B cell (primary cell): ENCODE data around the gene EMC6. TPM values are rescaled to one million over a fixed set of nuclear protein-coding genes. Genes with fewer than 3 reads are reported as not detected.

Source experiments
- ATAC-seq: fragments of 200-7000 bp; cut with Tn5 transposase; one replicate; pipeline ENCODE4 v1.10.0; 2021; ENCODE audit warnings: low read depth, mild to moderate bottlenecking, moderate number of reproducible peaks, moderate library complexity
- CTCF ChIA-PET: fragments of 350-600 bp; sonication (Branson Sonifier 250); formaldehyde crosslinking; loops from one replicate; lab custom pipeline; 2021; ENCODE audit warnings: antibody characterized with exemption, inconsistent platforms; lab: Charles Lee
- POLR2A ChIA-PET: fragments of 350-600 bp; sonication (Branson Sonifier 250); formaldehyde crosslinking; loops from one replicate; lab custom pipeline; 2021; ENCODE audit warnings: antibody characterized with exemption; lab: Charles Lee
- DNase-seq: peaks from one replicate; pipeline ENCODE4 v3.0.0; 2013
- H2AFZ ChIP-seq: 2 replicates; pipeline ENCODE4 v1.6.1; 2012; ENCODE audit warnings: mild to moderate bottlenecking, low read depth, low read length; ENCODE audit not compliant: insufficient read depth, poor library complexity, severe bottlenecking
- H3K27ac ChIP-seq, 2 donors: 1 replicate in 1 of 2; 2 replicates in 1 of 2; pipeline ENCODE4 v1.5.1; 2012 to 2013; ENCODE audit warnings: low read length in 2 of 2, mild to moderate bottlenecking in 2 of 2, moderate library complexity in 1 of 2
- H3K27me3 ChIP-seq, 4 experiments: fragments of 200-600 bp in 1 of 4; sonication (generic) in 1 of 4; replicated peaks in 1 of 4; 1 replicate in 2 of 4; 2 replicates in 2 of 4; pipeline versions ENCODE4 v1.6.1 to v1.7.0; 2013 to 2016; ENCODE audit warnings: low read length in 3 of 4, mild to moderate bottlenecking in 2 of 4, mixed read lengths in 1 of 4, moderate library complexity in 1 of 4; ENCODE audit not compliant: insufficient read depth in 4 of 4, control insufficient read depth in 3 of 4; ENCODE audit errors: control extremely low read depth in 1 of 4
- H3K36me3 ChIP-seq, 2 experiments: replicated peaks in 1 of 2; 1 replicate in 1 of 2; 2 replicates in 1 of 2; pipeline versions ENCODE4 v1.6.1 to v1.7.1; 2013; ENCODE audit warnings: low read length in 1 of 2; ENCODE audit not compliant: insufficient read depth in 2 of 2, control insufficient read depth in 1 of 2; ENCODE audit errors: control extremely low read depth in 1 of 2, extremely low read depth in 1 of 2
- H3K4me1 ChIP-seq, 2 donors: fragments of 200-600 bp in 1 of 2; sonication (generic) in 1 of 2; 1 replicate in 1 of 2; 2 replicates in 1 of 2; pipeline versions ENCODE4 v1.5.1 to v1.6.1; 2013 to 2017; ENCODE audit warnings: low read length in 2 of 2; ENCODE audit not compliant: control insufficient read depth in 2 of 2, insufficient read depth in 2 of 2
- H3K4me2 ChIP-seq: replicated peaks from 2 replicates; pipeline ENCODE3; 2012; ENCODE audit warnings: mild to moderate bottlenecking, low read depth, low read length; ENCODE audit not compliant: poor library complexity, severe bottlenecking
- H3K4me3 ChIP-seq, 5 experiments: fragments of 200-600 bp in 1 of 5; sonication (generic) in 1 of 5; 1 replicate in 3 of 5; 2 replicates in 2 of 5; pipeline versions ENCODE4 v1.5.1 to v1.7.0; 2011 to 2016; ENCODE audit warnings: low read length in 4 of 5, mild to moderate bottlenecking in 4 of 5, low read depth in 2 of 5, control low read depth in 1 of 5, moderate library complexity in 1 of 5; ENCODE audit not compliant: insufficient read depth in 1 of 5; ENCODE audit errors: control extremely low read depth in 1 of 5, extremely low read depth in 1 of 5
- H3K79me2 ChIP-seq: fragments of 200-600 bp; sonication (generic); one replicate; pipeline ENCODE4 v1.6.0; 2016; ENCODE audit warnings: low read length; ENCODE audit not compliant: control insufficient read depth, insufficient read depth
- H3K9ac ChIP-seq: fragments of 200-600 bp; sonication (generic); 2 replicates; pipeline ENCODE4 v1.6.1; 2017; ENCODE audit warnings: mild to moderate bottlenecking, low read length, moderate library complexity
- H3K9me3 ChIP-seq, 3 donors: one replicate each; pipeline versions ENCODE4 v1.6.1 to v1.7.1; 2013; ENCODE audit warnings: low read length in 2 of 3; ENCODE audit not compliant: control insufficient read depth in 2 of 3, insufficient read depth in 1 of 3; ENCODE audit errors: control extremely low read depth in 1 of 3
- H4K20me1 ChIP-seq: 2 replicates; pipeline ENCODE4 v1.6.0; 2012; ENCODE audit warnings: mild to moderate bottlenecking, low read length; ENCODE audit not compliant: insufficient read depth, control insufficient read depth, poor library complexity, severe bottlenecking
- H3K27ac Mint-ChIP-seq: one replicate; pipeline ENCODE4 v1.8.0; 2021; ENCODE audit warnings: mixed read lengths
- H3K27me3 Mint-ChIP-seq: one replicate; pipeline ENCODE4 v1.8.0; 2021; ENCODE audit warnings: mixed read lengths
- H3K4me1 Mint-ChIP-seq: one replicate; pipeline ENCODE4 v1.8.0; 2021; ENCODE audit warnings: mixed read lengths
- H3K4me3 Mint-ChIP-seq: one replicate; pipeline ENCODE4 v1.8.0; 2021; ENCODE audit warnings: mixed read lengths
- H3K9me3 Mint-ChIP-seq: one replicate; pipeline ENCODE4 v1.8.0; 2022; ENCODE audit warnings: mixed read lengths; ENCODE audit not compliant: insufficient read depth
- CTCF ChIP-seq: fragments of 200-600 bp; IDR thresholded peaks from one replicate; pipeline ENCODE4 v1.8.0; 2022; ENCODE audit warnings: antibody characterized with exemption, mild to moderate bottlenecking
- EZH2 ChIP-seq: IDR thresholded peaks from 2 replicates; pipeline ENCODE4 v1.6.1; 2012; ENCODE audit warnings: borderline replicate concordance, low read depth, mild to moderate bottlenecking, moderate library complexity, low read length; ENCODE audit not compliant: insufficient read depth, poor library complexity, severe bottlenecking
- WGBS: methylation state at CpG from one replicate; pipeline ENCODE4 v1.1.5; 2013; ENCODE audit warnings: missing lambda C conversion rate; ENCODE audit not compliant: insufficient coverage; 5-methylcytosine and 5-hydroxymethylcytosine counted together
- intact Hi-C: fragments of 100-400 bp; cut with micrococcal nuclease; formaldehyde crosslinking; loops from one replicate; pipeline ENCODE4 v1.10.0; 2022
- polyA plus RNA-seq: library from polyadenylated mRNA; depleted of rRNA; stranded (reverse); fragments of >200 nt; gene quantifications from 2 replicates; pipeline ENCODE4 v1.2.3, GENCODE V29; 2012
- total RNA-seq, 2 donors: library from RNA; stranded (reverse); fragments of 120-200 nt in 1 of 2; gene quantifications; 1 replicate in 1 of 2; 2 replicates in 1 of 2; pipeline versions ENCODE4 v1.2.3 to v1.2.4, GENCODE V29; 2013 to 2022

The EMC6 gene
- total and polyA plus RNA-seq, 2 donors (not counting 1 experiment from before 2014, with no cell fraction given): 21.1 to 23.4 TPM

DNA sequence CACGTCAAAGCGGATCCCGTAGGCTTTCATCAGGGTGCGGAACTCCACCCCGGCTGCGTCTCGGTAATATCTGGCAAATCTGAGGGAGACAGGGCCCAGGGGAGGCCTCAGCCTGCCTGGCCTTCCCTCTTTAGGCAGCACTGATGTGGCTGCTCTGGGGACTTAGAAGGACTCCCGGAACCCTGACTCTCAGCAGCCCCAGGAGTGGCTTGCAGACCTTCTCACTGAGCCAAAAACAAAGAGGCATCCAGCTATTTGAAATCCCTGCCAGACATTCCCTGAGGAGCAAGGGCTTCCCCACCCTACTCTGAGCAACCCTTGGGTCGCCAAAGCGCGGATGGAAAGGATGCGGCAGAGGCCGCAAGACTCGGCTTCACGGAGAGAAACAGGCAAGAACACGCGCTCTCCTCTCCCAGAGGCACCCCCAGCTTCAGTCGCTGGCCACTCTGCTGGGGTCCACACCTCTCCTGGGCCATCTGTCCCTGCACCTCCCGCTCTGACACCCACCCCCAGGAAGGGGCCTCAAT is 19.5 kb downstream of the EMC6 start:
- ATAC-seq (peak; percentile 18), DNase-seq (peak; percentile 77)
- CTCF ChIA-PET: interaction anchor here (1.3 to 5.0 kb wide), 2 partner anchors 45 to 49 kb away, joined by 5 to 27 read pairs; no protein-coding TSS in a partner anchor
- peak overlapping the region; percentile 41 to 58 for H3K27ac ChIP-seq
- H4K20me1 ChIP-seq: peaks cover 65% of the 10 kb centered on the region
- POLR2A ChIA-PET: interaction anchor here (0.5 to 1.3 kb wide), 4 partner anchors 25 to 71 kb away, joined by 3 to 8 read pairs (median 4); no protein-coding TSS in a partner anchor
- H3K4me1 ChIP-seq: peaks cover 66 to 74% of the 10 kb centered on the region in 2 donors
- peaks cover 0 to 63% of the 10 kb centered on the region in 2 experiments for H3K36me3 ChIP-seq
- Mint-ChIP-seq H3K4me3 (peak overlapping the region; percentile 83), H3K9me3 (no peaks in the 10 kb centered on the region), H3K4me1 (peaks cover 67% of the 10 kb centered on the region), H3K27ac (peak overlapping the region; percentile 96), H3K27me3 (no peaks in the 10 kb centered on the region)
- intact Hi-C loops: no loop called here
- no peaks in the 10 kb centered on the region for H3K27me3 ChIP-seq
- H3K9ac ChIP-seq: peak overlapping the region; percentile 31
- peaks cover 0 to 7% (median 0%) of the 10 kb centered on the region in 3 donors for H3K9me3 ChIP-seq
- TF ChIP-seq CTCF (no peak), EZH2 (no peak)
- H3K4me3 ChIP-seq: peak overlapping the region in 3 of 5 experiments; percentile 24 to 37 (median 33)
- H2AFZ ChIP-seq: no peak overlapping the region
- peak overlapping the region; percentile 80 for H3K4me2 ChIP-seq
- 64% methylated on average over 18 of the region's 19 CpGs for WGBS
- H3K79me2 ChIP-seq: peaks cover 52% of the 10 kb centered on the region

DNA sequence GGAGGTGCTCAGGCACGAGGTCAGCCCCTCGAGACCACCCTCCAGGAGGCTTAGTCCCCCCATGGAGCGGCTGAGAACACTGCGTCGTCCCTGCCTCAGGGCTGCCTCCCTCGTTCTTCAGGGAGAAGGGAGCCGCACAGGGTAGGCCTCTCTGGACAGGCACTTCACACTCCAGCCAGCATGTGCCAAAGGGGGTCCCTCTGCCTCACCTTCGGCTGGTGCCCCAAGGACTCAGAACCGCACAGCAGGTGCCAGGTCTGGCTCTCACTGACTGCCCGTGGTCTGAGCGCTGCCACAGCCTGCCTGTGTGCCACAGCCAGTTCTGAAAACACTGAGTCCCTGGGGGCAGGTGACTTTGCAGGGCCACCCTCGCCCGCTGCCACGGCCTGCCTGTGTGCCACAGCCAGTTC is 20.2 kb downstream of the EMC6 start:
- peak overlapping the region; percentile 49 to 58 for H3K27ac ChIP-seq
- H3K4me2 ChIP-seq: peak overlapping the region; percentile 80
- Mint-ChIP-seq H3K4me3 (peak overlapping the region; percentile 83), H3K27ac (peak overlapping the region; percentile 96), H3K4me1 (peaks cover 66% of the 10 kb centered on the region), H3K27me3 (no peaks in the 10 kb centered on the region), H3K9me3 (no peaks in the 10 kb centered on the region)
- TF ChIP-seq EZH2 (no peak), CTCF (no peak)
- no peak overlapping the region for H2AFZ ChIP-seq
- CTCF ChIA-PET: interaction anchor here (0.6 to 5.0 kb wide), 3 partner anchors 23 to 49 kb away, joined by 3 to 27 read pairs (median 5); no protein-coding TSS in a partner anchor
- peak overlapping the region in 3 of 5 experiments; percentile 4 to 33 (median 24) for H3K4me3 ChIP-seq
- no peaks in the 10 kb centered on the region for H3K27me3 ChIP-seq
- peak; percentile 56 for DNase-seq
- WGBS: 67% methylated on average over 9 of the region's 14 CpGs
- peak; percentile 57 for ATAC-seq
- peaks cover 0 to 4% (median 0%) of the 10 kb centered on the region in 3 donors for H3K9me3 ChIP-seq
- peaks cover 55% of the 10 kb centered on the region for H3K79me2 ChIP-seq
- peaks cover 61 to 72% of the 10 kb centered on the region in 2 donors for H3K4me1 ChIP-seq
- H3K9ac ChIP-seq: peak overlapping the region; percentile 25
- intact Hi-C loops: no loop called here
- POLR2A ChIA-PET: interaction anchor here (0.6 to 1.0 kb wide), 2 partner anchors 24 to 49 kb away, joined by 4 to 5 read pairs; no protein-coding TSS in a partner anchor
- H4K20me1 ChIP-seq: peaks cover 57% of the 10 kb centered on the region
- H3K36me3 ChIP-seq: peaks cover 0 to 60% of the 10 kb centered on the region in 2 experiments
